ENCODE results near the gene ARL10. TPM values are rescaled to one million over a fixed set of nuclear protein-coding genes. Genes with fewer than 3 reads are reported as not detected.
"Not testable (repeated sequence)": the region's sequence is repeated elsewhere in the genome, so short reads cannot be mapped to it uniquely, and the experiment has no call there.

The ARL10 gene
- total RNA-seq, 3 donors from 2014 or later, result 5.6 to 17.7 (median 6.6) TPM

DNA sequence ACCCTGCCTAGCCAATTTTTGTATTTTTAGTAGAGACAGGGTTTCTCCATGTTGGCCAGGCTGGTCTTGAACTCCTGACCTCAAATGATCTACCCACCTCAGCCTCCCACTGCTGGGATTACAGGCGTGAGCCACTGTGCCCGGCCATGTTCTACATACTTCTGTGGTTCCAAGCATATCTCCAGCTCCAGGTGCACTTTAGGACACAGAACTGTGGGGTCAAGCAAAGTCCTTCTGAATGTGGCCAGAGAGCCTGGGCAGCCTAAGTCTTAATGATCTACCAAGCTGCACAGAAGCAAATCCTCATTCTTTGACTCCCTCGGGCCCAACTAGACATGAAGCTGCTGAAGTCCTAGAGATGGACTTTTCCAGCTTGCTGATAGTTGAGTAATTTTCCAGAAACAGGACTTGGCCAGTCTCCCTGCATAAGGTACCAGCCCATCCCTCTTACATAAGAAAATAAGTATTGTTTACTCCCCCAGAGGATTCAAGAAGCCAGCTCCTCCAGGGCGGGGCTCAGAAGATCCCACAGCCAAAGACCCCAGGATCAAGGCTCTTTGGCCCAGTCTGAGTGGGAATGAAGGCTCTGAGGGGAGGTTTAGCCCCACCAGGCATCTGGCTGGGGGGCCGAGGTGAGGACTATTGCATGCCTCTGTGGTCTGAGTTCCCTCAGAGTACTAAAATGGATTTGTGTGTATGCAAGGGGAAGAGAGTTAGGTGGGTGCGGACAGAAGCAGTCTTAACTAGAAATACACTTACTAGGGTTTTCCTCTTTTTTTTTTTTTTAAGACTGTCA lies 42.4 kb downstream of the ARL10 start:
- no peak overlapping the region for H3K4me3 ChIP-seq
- H3K9me3 ChIP-seq, result no peaks in the 10 kb centered on the region
- intact Hi-C loops (cut with DNase I; ENCODE audit: low total_unique reads), result loop anchor here (1.0 kb wide), 1 partner anchor 32 kb away; no protein-coding TSS in a partner anchor
- H3K4me1 ChIP-seq, result no peaks in the 10 kb centered on the region
- no peaks in the 10 kb centered on the region for H3K27me3 ChIP-seq
- no peak for DNase-seq (ENCODE audit: low spot score in 2 of 2)
- no peak for TF ChIP-seq POLR2A (IDR thresholded peaks at IDR 0.05)
- TF ChIP-seq POLR2AphosphoS5 (IDR thresholded peaks at IDR 0.05), result no peak
- TF ChIP-seq CTCF (IDR thresholded peaks at IDR 0.05), result no peak
- H3K27ac ChIP-seq, result no peak overlapping the region
- no peaks in the 10 kb centered on the region for H3K36me3 ChIP-seq

GRCh38 chr5:176408252-176408573 lies 42.9 kb downstream of the ARL10 start:
- H3K27ac ChIP-seq; H3K4me1 ChIP-seq; DNase-seq (ENCODE audit: low spot score in 2 of 2); H3K9me3 ChIP-seq; H3K27me3 ChIP-seq; H3K36me3 ChIP-seq; H3K4me3 ChIP-seq: not testable (repeated sequence)
- intact Hi-C loops (cut with DNase I; ENCODE audit: low total_unique reads), result loop anchor here (1.0 kb wide), 1 partner anchor 33 kb away; no protein-coding TSS in a partner anchor

DNA sequence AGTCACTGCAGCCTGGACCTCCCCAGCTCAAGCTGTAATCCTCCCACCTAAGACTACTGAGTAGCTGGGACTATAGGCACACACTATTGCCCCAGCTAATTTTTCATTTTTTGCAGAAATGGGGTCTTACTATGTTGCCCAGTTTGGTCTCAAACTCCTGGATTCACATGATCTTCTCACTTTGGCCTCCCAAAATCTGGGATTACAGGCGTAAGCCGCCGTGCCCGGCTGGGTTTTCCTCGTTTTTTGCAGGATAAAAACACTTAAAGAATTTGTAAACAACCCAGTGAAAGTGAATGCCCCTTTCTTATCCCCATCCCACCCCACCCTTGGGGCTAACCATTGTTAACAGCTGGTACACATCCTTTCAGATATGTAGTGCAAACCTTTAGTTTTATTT lies 43.3 kb downstream of the ARL10 start:
- no peaks in the 10 kb centered on the region for H3K36me3 ChIP-seq
- no peak overlapping the region for H3K4me3 ChIP-seq
- no peaks in the 10 kb centered on the region for H3K9me3 ChIP-seq
- H3K27me3 ChIP-seq, result no peaks in the 10 kb centered on the region
- H3K4me1 ChIP-seq, result no peaks in the 10 kb centered on the region
- no peak overlapping the region for H3K27ac ChIP-seq
- intact Hi-C loops (cut with DNase I; ENCODE audit: low total_unique reads), result loop anchor here (1.0 kb wide), 1 partner anchor 33 kb away; no protein-coding TSS in a partner anchor
- no peak for TF ChIP-seq POLR2AphosphoS5 (IDR thresholded peaks at IDR 0.05)
- no peak for TF ChIP-seq CTCF (IDR thresholded peaks at IDR 0.05)
- no peak for TF ChIP-seq POLR2A (IDR thresholded peaks at IDR 0.05)
- DNase-seq (ENCODE audit: low spot score in 2 of 2), result no peak

DNA sequence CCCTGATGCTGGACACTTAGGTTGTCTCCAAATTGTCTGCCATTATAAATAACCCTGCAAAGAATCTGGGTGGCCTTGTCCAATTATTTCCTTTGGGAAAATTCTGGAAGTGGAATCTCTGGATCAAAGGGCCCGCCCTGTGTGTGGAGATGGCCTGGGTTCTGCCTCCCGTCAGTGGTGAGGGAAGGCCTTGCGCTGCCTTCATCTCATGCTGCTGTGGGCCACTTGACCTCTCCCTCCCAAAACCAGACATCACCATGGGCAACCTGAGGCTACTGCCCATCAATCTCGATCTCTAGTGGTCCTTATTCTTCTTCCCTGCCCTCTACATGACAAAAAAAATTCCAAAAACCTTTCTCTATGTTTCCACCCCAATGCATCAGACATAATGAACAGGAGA lies 44.5 kb downstream of the ARL10 start:
- Histone ChIP-seq H3K4me1 (peaks cover 0 to 8% of the 10 kb centered on the region in 2 donors), H3K4me3 (no peak overlapping the region), H3K9me3 (no peaks in the 10 kb centered on the region), H3K36me3 (no peaks in the 10 kb centered on the region), H3K27ac (no peak overlapping the region), H3K27me3 (no peaks in the 10 kb centered on the region)
- intact Hi-C loops (cut with DNase I; ENCODE audit: low total_unique reads), result no loop called here
- no peak for TF ChIP-seq CTCF (IDR thresholded peaks at IDR 0.05)
- TF ChIP-seq POLR2AphosphoS5 (IDR thresholded peaks at IDR 0.05), result no peak
- TF ChIP-seq POLR2A (IDR thresholded peaks at IDR 0.05), result no peak
- DNase-seq (ENCODE audit: low spot score in 2 of 2), result no peak

DNA sequence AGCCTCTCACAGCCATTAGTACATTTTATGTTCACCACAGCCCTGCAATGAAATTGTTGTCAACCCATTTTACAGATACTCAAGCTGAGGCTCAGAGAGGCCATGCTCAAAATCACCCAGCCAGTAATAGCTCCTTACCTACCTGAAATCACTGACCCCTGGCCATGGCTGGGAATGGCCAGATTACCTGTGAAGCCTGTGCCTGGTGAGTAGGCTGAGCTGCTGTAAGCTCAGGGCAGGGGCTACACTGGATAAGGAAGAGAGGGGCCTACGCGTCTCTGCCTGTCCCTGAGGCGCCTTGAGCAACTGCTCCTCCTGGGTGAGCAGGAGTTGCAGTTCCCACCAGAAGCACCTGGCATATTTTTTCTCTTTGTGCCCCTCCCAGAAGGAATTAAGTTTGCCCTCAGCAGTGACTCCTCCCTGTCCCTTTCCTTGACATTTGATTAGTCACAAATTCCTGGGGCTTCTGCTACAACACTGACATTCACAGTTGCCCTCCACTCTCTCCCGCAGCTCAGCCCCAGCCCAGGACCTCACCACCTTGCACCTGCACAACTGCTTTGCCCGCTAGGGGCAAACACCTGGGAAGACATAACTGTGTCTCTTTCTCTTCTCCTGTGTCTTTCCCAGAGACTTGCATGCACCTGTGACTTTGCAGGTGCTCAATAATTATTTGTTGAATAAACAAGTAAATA lies 45.3 kb downstream of the ARL10 start:
- no peaks in the 10 kb centered on the region for H3K36me3 ChIP-seq
- H3K4me3 ChIP-seq, result no peak overlapping the region
- TF ChIP-seq CTCF (IDR thresholded peaks at IDR 0.05) (no peak), POLR2AphosphoS5 (IDR thresholded peaks at IDR 0.05) (no peak), POLR2A (IDR thresholded peaks at IDR 0.05) (no peak)
- DNase-seq (ENCODE audit: low spot score in 2 of 2), result no peak
- H3K27ac ChIP-seq, result no peak overlapping the region
- H3K27me3 ChIP-seq, result no peaks in the 10 kb centered on the region
- peaks cover 0 to 11% of the 10 kb centered on the region in 2 donors for H3K4me1 ChIP-seq
- intact Hi-C loops (cut with DNase I; ENCODE audit: low total_unique reads), result no loop called here
- H3K9me3 ChIP-seq, result no peaks in the 10 kb centered on the region

Measured in breast epithelium (tissue), 4 donors.